K562 (cell line): ENCODE measurements around the gene FKBP8. TPM values are rescaled to one million over a fixed set of nuclear protein-coding genes. Genes with fewer than 3 reads are reported as not detected.

Experiments used
- CREB3 ChIP-seq: fragments of 450-650 bp; conservative IDR thresholded peaks from 2 replicates; pipeline ENCODE4 v1.6.1; 2016; ENCODE audit warnings: missing genetic modification characterization, low read depth, mild to moderate bottlenecking, missing compliant biosample characterization, moderate library complexity
- GTF3C2 ChIP-seq: IDR thresholded peaks from 3 replicates; pipeline ENCODE4 v1.6.1; 2011; ENCODE audit warnings: borderline replicate concordance, mild to moderate bottlenecking, moderate library complexity; ENCODE audit not compliant: insufficient read length; ENCODE audit errors: extremely low read depth
- HBP1 ChIP-seq: fragments of 450-650 bp; formaldehyde crosslinking; IDR thresholded peaks from 2 replicates; pipeline ENCODE4 v1.4.0; 2022; ENCODE audit warnings: missing genetic modification characterization
- NUFIP1 ChIP-seq: fragments of 450-650 bp; IDR thresholded peaks from 2 replicates; pipeline ENCODE4 v1.6.1; 2018; ENCODE audit not compliant: partially characterized antibody
- PCBP2 ChIP-seq: fragments of 200-400 bp; formaldehyde crosslinking; IDR thresholded peaks from 2 replicates; pipeline ENCODE4 v1.6.1; 2018; ENCODE audit warnings: low read length, low read depth, mild to moderate bottlenecking, moderate library complexity; ENCODE audit not compliant: poor library complexity, severe bottlenecking
- PRDM10 ChIP-seq: fragments of 450-650 bp; IDR thresholded peaks from 2 replicates; pipeline ENCODE4 v1.6.1; 2018; ENCODE audit not compliant: partially characterized antibody
- TCF7L2 ChIP-seq: fragments of 150-350 bp; IDR thresholded peaks from 2 replicates; pipeline ENCODE4 v1.6.1; 2016; ENCODE audit warnings: low read depth, mild to moderate bottlenecking, low read length, moderate library complexity
- TRIM25 ChIP-seq: fragments of 450-650 bp; IDR thresholded peaks from 2 replicates; pipeline ENCODE4 v1.7.0; 2016; ENCODE audit warnings: borderline replicate concordance
- XRCC5 ChIP-seq: fragments of 200-400 bp; formaldehyde crosslinking; IDR thresholded peaks from 2 replicates; pipeline ENCODE4 v1.6.1; 2017; ENCODE audit warnings: low read depth, mild to moderate bottlenecking, low read length
- ZNF668 ChIP-seq: fragments of 250-450 bp; sonication (Bioruptor Pico); IDR thresholded peaks from 2 replicates; pipeline ENCODE4 v1.8.0; 2022; ENCODE audit warnings: mild to moderate bottlenecking, inconsistent platforms
- polyA plus RNA-seq, 8 experiments: library from polyadenylated mRNA; depleted of rRNA in 4 of 8; stranded (reverse) in 5 of 8; unstranded in 3 of 8; fragments of >200 nt; fragmentation: Nextera tagmentation in 2 of 8; fragmentation: Illumina TruSeq in 1 of 8; extraction: Ambion mirVana in 2 of 8; extraction: Trizol in 1 of 8; gene quantifications; 2 replicates each; pipeline versions ENCODE4 v1.2.1 to v1.2.3, GENCODE V29; 2011 to 2014; ENCODE audit warnings: inconsistent platforms in 1 of 8, missing spikeins in 1 of 8
- total RNA-seq, 7 experiments: library from RNA; depleted of rRNA in 6 of 7; stranded (reverse); fragments of >200 nt in 6 of 7; fragmentation: Illumina TruSeq in 2 of 7; extraction: Trizol in 2 of 7; gene quantifications; 2 replicates each; pipeline versions ENCODE4 v1.2.1 to v1.2.3, GENCODE V29; 2011 to 2021; ENCODE audit warnings: low replicate concordance in 1 of 7
- TF ChIP-seq, protein P1 (sequence below): fragments of 450-650 bp; IDR thresholded peaks from 2 replicates; pipeline ENCODE4 v1.6.1; 2014; ENCODE audit warnings: low read depth, mild to moderate bottlenecking, moderate library complexity, borderline replicate concordance

FKBP8 gene
- total and polyA plus RNA-seq, 9 of the 15 experiments (the other 6 are each of a cell fraction or from before 2014, with no cell fraction given), result 0.46 to 236 (median 104) TPM

GRCh38 chr19:18589380-18590272 is 46.3 kb upstream of the FKBP8 start (continued):
- TF ChIP-seq TRIM25 (peak; percentile 30; the same call in 1 of the 2 replicates), CREB3 (tag) (peak; percentile 53; the same call in 1 of the 2 replicates), HBP1 (CRISPR knock-in tag) (no peak), NUFIP1 (peak; percentile 84), ZNF668 (CRISPR knock-in tag) (no peak), XRCC5 (no peak; the same call in 1 of the 2 replicates), TCF7L2 (no peak), PCBP2 (no peak), GTF3C2 (no peak), PRDM10 (no peak)
- TF ChIP-seq, protein P1, sequence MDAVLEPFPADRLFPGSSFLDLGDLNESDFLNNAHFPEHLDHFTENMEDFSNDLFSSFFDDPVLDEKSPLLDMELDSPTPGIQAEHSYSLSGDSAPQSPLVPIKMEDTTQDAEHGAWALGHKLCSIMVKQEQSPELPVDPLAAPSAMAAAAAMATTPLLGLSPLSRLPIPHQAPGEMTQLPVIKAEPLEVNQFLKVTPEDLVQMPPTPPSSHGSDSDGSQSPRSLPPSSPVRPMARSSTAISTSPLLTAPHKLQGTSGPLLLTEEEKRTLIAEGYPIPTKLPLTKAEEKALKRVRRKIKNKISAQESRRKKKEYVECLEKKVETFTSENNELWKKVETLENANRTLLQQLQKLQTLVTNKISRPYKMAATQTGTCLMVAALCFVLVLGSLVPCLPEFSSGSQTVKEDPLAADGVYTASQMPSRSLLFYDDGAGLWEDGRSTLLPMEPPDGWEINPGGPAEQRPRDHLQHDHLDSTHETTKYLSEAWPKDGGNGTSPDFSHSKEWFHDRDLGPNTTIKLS, result peak; percentile 77; the same call in 1 of the 2 replicates
